ENCODE data around the gene KRT15. TPM values are rescaled to one million over a fixed set of nuclear protein-coding genes. Genes with fewer than 3 reads are reported as not detected.

KRT15 gene
- polyA plus RNA-seq, 1 donor (not counting 4 experiments of a cell fraction or from before 2014, with no cell fraction given), result 729 TPM

DNA sequence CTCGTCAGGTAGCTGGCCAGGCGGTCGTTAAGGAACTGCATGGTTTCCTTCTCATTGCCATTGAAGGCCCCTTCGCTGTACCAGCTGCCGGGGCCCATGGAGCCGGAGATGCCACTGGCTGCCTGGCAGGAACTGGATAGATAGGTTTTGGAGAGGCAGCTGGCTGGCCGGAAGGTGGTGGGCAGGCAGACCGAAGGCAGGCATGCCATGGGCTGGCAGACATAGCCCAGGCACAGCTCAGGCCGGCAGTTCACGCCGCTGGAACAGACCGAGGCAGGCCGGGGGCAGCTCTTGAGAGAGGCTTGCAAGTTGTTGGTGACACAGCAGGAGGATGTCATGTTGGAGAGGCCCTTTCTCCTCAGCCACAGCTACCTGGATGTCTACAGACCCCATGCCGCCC, 51.7 kb downstream of the KRT15 start, which contains the start of gene KRT32:
KRT32 (minus strand) TSS at position 399 of the 400 bp plus-strand sequence; CDS start at position 338, 61 bp downstream.
- Histone ChIP-seq H3K27ac (ENCODE audit: control insufficient read depth, insufficient read depth, low read length) (no peak within 1 kb of the TSS), H3K4me1 (ENCODE audit: control insufficient read depth, extremely low read depth, insufficient read depth, low read length) (peaks cover 16% of the 10 kb centered on the region), H3K79me2 (ENCODE audit: control insufficient read depth, insufficient read depth, low read length) (no peaks in the 10 kb centered on the region), H3K9ac (ENCODE audit: control insufficient read depth, extremely low read depth, insufficient read depth, low read length) (no peak within 1 kb of the TSS), H4K20me1 (ENCODE audit: control insufficient read depth, extremely low read depth, insufficient read depth, low read length) (no peaks in the 10 kb centered on the region), H3K36me3 (ENCODE audit: control insufficient read depth in 2 of 2, extremely low read depth in 1 of 2, insufficient read depth in 2 of 2, low read length in 2 of 2) (no peaks in the 10 kb centered on the region), H3K4me3 (ENCODE audit: control insufficient read depth in 2 of 3, extremely low read depth in 1 of 3, insufficient read depth in 2 of 3, low read depth in 1 of 3, low read length in 3 of 3) (no peak within 1 kb of the TSS), H3K27me3 (ENCODE audit: control insufficient read depth, extremely low read depth, insufficient read depth, low read length) (no peaks in the 10 kb centered on the region), H3K9me3 (ENCODE audit: control insufficient read depth, low read depth, low read length) (peaks cover 3% of the 10 kb centered on the region), H3K4me2 (ENCODE audit: control insufficient read depth, extremely low read depth, insufficient read depth, low read depth, low read length) (no peak within 1 kb of the TSS), H3K9me1 (ENCODE audit: control insufficient read depth, extremely low read depth, insufficient read depth, low read length) (no peaks in the 10 kb centered on the region), H2AFZ (ENCODE audit: control insufficient read depth, low read length) (no peak within 1 kb of the TSS)
- TF ChIP-seq, protein P1, sequence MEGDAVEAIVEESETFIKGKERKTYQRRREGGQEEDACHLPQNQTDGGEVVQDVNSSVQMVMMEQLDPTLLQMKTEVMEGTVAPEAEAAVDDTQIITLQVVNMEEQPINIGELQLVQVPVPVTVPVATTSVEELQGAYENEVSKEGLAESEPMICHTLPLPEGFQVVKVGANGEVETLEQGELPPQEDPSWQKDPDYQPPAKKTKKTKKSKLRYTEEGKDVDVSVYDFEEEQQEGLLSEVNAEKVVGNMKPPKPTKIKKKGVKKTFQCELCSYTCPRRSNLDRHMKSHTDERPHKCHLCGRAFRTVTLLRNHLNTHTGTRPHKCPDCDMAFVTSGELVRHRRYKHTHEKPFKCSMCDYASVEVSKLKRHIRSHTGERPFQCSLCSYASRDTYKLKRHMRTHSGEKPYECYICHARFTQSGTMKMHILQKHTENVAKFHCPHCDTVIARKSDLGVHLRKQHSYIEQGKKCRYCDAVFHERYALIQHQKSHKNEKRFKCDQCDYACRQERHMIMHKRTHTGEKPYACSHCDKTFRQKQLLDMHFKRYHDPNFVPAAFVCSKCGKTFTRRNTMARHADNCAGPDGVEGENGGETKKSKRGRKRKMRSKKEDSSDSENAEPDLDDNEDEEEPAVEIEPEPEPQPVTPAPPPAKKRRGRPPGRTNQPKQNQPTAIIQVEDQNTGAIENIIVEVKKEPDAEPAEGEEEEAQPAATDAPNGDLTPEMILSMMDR (optimal IDR thresholded peaks at IDR 0.05 in 1 of 3, IDR thresholded peaks at IDR 0.05 in 1 of 3, conservative IDR thresholded peaks at IDR 0.05 in 1 of 3; ENCODE audit: extremely low read depth in 1 of 3, insufficient read depth in 2 of 3, low read length in 3 of 3), result no peak
- no peak for TF ChIP-seq EZH2 (IDR thresholded peaks at IDR 0.05; ENCODE audit: low read length)
- no peak for FAIRE-seq
- dilution Hi-C loops (cut with MboI; ENCODE audit: extremely low pct_ligation_motif_present, low sequenced_read_pairs), result no loop called here
- DNase-seq (ENCODE audit: low read depth, low spot score), result no peak

DNA sequence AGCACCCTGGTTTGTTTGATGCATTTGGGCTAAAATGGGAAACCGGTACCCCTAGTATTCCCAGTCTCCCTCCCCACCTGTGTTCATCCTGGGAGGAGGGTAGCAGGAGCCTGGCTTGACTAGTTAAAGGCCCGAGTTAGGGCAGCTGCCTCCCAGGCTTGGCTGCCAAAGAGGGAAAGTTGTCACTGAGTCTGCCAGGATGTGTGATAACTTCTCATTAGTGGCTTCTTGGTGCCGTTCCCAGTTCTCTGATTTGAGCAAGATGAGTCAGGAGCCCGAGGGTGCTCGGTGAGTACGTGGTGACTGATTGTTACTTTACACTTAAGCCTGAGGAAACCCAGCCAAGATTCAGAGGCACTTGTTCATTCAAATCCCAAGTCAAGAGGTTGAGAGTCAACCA, 54.0 kb downstream of the KRT15 start:
- H3K9me1 ChIP-seq (ENCODE audit: control insufficient read depth, extremely low read depth, insufficient read depth, low read length), result no peaks in the 10 kb centered on the region
- peaks cover 16% of the 10 kb centered on the region for H3K4me1 ChIP-seq (ENCODE audit: control insufficient read depth, extremely low read depth, insufficient read depth, low read length)
- no peaks in the 10 kb centered on the region for H3K79me2 ChIP-seq (ENCODE audit: control insufficient read depth, insufficient read depth, low read length)
- no peaks in the 10 kb centered on the region for H3K27me3 ChIP-seq (ENCODE audit: control insufficient read depth, extremely low read depth, insufficient read depth, low read length)
- H4K20me1 ChIP-seq (ENCODE audit: control insufficient read depth, extremely low read depth, insufficient read depth, low read length), result no peaks in the 10 kb centered on the region
- H3K36me3 ChIP-seq (ENCODE audit: control insufficient read depth in 2 of 2, extremely low read depth in 1 of 2, insufficient read depth in 2 of 2, low read length in 2 of 2), result no peaks in the 10 kb centered on the region
- DNase-seq (ENCODE audit: low read depth, low spot score) (peak; percentile 66), FAIRE-seq (peak; percentile 99)
- no peak overlapping the region for H3K27ac ChIP-seq (ENCODE audit: control insufficient read depth, insufficient read depth, low read length)
- H2AFZ ChIP-seq (ENCODE audit: control insufficient read depth, low read length), result no peak overlapping the region
- H3K4me2 ChIP-seq (ENCODE audit: control insufficient read depth, extremely low read depth, insufficient read depth, low read depth, low read length), result peak overlapping the region; percentile 23
- dilution Hi-C loops (cut with MboI; ENCODE audit: extremely low pct_ligation_motif_present, low sequenced_read_pairs), result no loop called here
- H3K9me3 ChIP-seq (ENCODE audit: control insufficient read depth, low read depth, low read length), result no peaks in the 10 kb centered on the region
- TF ChIP-seq, protein P1 (optimal IDR thresholded peaks at IDR 0.05 in 1 of 3, IDR thresholded peaks at IDR 0.05 in 1 of 3, conservative IDR thresholded peaks at IDR 0.05 in 1 of 3; ENCODE audit: extremely low read depth in 1 of 3, insufficient read depth in 2 of 3, low read length in 3 of 3), result no peak
- TF ChIP-seq EZH2 (IDR thresholded peaks at IDR 0.05; ENCODE audit: low read length), result no peak
- H3K9ac ChIP-seq (ENCODE audit: control insufficient read depth, extremely low read depth, insufficient read depth, low read length), result no peak overlapping the region
- H3K4me3 ChIP-seq (ENCODE audit: control insufficient read depth in 2 of 3, extremely low read depth in 1 of 3, insufficient read depth in 2 of 3, low read depth in 1 of 3, low read length in 3 of 3), result peak overlapping the region in 1 of 3 experiments; percentile 35
